Large intestine (tissue), 3 donors: ENCODE results near the gene CD247. TPM values are rescaled to one million over a fixed set of nuclear protein-coding genes. Genes with fewer than 3 reads are reported as not detected.

ENCODE experiments used
- DNase-seq, 2 donors: peaks; one replicate each; pipeline versions ENCODE4 v3.0.0 to v3.0.0-alpha.2; 2013
- H3K27ac ChIP-seq: one replicate; pipeline ENCODE4 v1.5.1; 2013; ENCODE audit warnings: low read length
- H3K27me3 ChIP-seq: 2 replicates; pipeline ENCODE4 v1.6.1; 2013; ENCODE audit warnings: low read length; ENCODE audit not compliant: control insufficient read depth, insufficient read depth
- H3K36me3 ChIP-seq: 2 replicates; pipeline ENCODE4 v1.6.1; 2013; ENCODE audit warnings: low read length; ENCODE audit not compliant: control insufficient read depth, insufficient read depth
- H3K4me1 ChIP-seq: one replicate; pipeline ENCODE4 v1.6.1; 2013; ENCODE audit warnings: low read length; ENCODE audit not compliant: control insufficient read depth, insufficient read depth
- H3K4me3 ChIP-seq: one replicate; pipeline ENCODE4 v1.5.1; 2013; ENCODE audit warnings: low read length
- H3K9me3 ChIP-seq: one replicate; pipeline ENCODE4 v1.6.1; 2013; ENCODE audit warnings: mild to moderate bottlenecking, low read depth, low read length, moderate library complexity; ENCODE audit not compliant: control insufficient read depth
- WGBS: methylation state at CpG from one replicate; pipeline ENCODE4 v1.1.5; 2013; ENCODE audit warnings: low lambda C conversion rate; ENCODE audit not compliant: insufficient coverage; 5-methylcytosine and 5-hydroxymethylcytosine counted together
- polyA plus RNA-seq: library from polyadenylated mRNA; unstranded; fragments of 120-200 nt; gene quantifications from one replicate; pipeline ENCODE4 v1.2.1, GENCODE V29; 2013

CD247 gene
- polyA plus RNA-seq, 1 donor, result 7.4 TPM

- H3K27me3 ChIP-seq, result no peaks in the 10 kb centered on the region
- no CpG with 5 or more reads among the region's 10 CpGs for WGBS
- H3K36me3 ChIP-seq, result no peaks in the 10 kb centered on the region
- no peak overlapping the region for H3K4me3 ChIP-seq
- H3K27ac ChIP-seq, result no peak overlapping the region
- no peaks in the 10 kb centered on the region for H3K9me3 ChIP-seq
- DNase-seq, result no peak
- H3K4me1 ChIP-seq, result no peaks in the 10 kb centered on the region
Observed at GRCh38 chr1:167472752-167473521, 45.4 kb downstream of the CD247 start.

GRCh38 chr1:167471568-167471967, 46.8 kb downstream of the CD247 start:
- no peaks in the 10 kb centered on the region for H3K36me3 ChIP-seq
- no peaks in the 10 kb centered on the region for H3K4me1 ChIP-seq
- no peak overlapping the region for H3K4me3 ChIP-seq
- no peaks in the 10 kb centered on the region for H3K9me3 ChIP-seq
- no peaks in the 10 kb centered on the region for H3K27me3 ChIP-seq
- DNase-seq, result no peak
- H3K27ac ChIP-seq, result no peak overlapping the region
- WGBS, result 78% methylated on average over 1 of the region's 5 CpGs

GRCh38 chr1:167469280-167469965, 48.9 kb downstream of the CD247 start:
- Histone ChIP-seq H3K27ac (no peak overlapping the region), H3K36me3 (no peaks in the 10 kb centered on the region), H3K27me3 (no peaks in the 10 kb centered on the region), H3K4me3 (no peak overlapping the region), H3K9me3 (no peaks in the 10 kb centered on the region), H3K4me1 (peaks cover 4% of the 10 kb centered on the region)
- no peak for DNase-seq
- 93% methylated on average over 3 of the region's 7 CpGs for WGBS

- H3K27me3 ChIP-seq, result no peaks in the 10 kb centered on the region
- H3K4me1 ChIP-seq, result peaks cover 4% of the 10 kb centered on the region
- no peaks in the 10 kb centered on the region for H3K9me3 ChIP-seq
- H3K4me3 ChIP-seq, result no peak overlapping the region
- 94% methylated on average over 5 of the region's 9 CpGs for WGBS
- no peaks in the 10 kb centered on the region for H3K36me3 ChIP-seq
- no peak for DNase-seq
- no peak overlapping the region for H3K27ac ChIP-seq
Observed at GRCh38 chr1:167467752-167468151, 50.6 kb downstream of the CD247 start.

- H3K9me3 ChIP-seq, result no peaks in the 10 kb centered on the region
- H3K27ac ChIP-seq, result no peak overlapping the region
- H3K4me1 ChIP-seq, result peaks cover 4% of the 10 kb centered on the region
- no peak overlapping the region for H3K4me3 ChIP-seq
- DNase-seq, result no peak
- no peaks in the 10 kb centered on the region for H3K36me3 ChIP-seq
- no peaks in the 10 kb centered on the region for H3K27me3 ChIP-seq
- no CpG with 5 or more reads among the region's 15 CpGs for WGBS
Observed at GRCh38 chr1:167467126-167467710, 51.1 kb downstream of the CD247 start.

GRCh38 chr1:167465743-167466142, 52.6 kb downstream of the CD247 start:
- Histone ChIP-seq H3K27ac (peak overlapping the region; percentile 61), H3K9me3 (no peaks in the 10 kb centered on the region), H3K4me1 (peaks cover 4% of the 10 kb centered on the region), H3K36me3 (no peaks in the 10 kb centered on the region), H3K27me3 (no peaks in the 10 kb centered on the region), H3K4me3 (no peak overlapping the region)
- peak; percentile 79 to 91 for DNase-seq
- no CpG with 5 or more reads among the region's 1 CpG for WGBS

GRCh38 chr1:167465018-167465417, 53.3 kb downstream of the CD247 start:
- Histone ChIP-seq H3K27ac (no peak overlapping the region), H3K4me1 (peaks cover 4% of the 10 kb centered on the region), H3K4me3 (no peak overlapping the region), H3K27me3 (no peaks in the 10 kb centered on the region), H3K36me3 (no peaks in the 10 kb centered on the region), H3K9me3 (no peaks in the 10 kb centered on the region)
- WGBS, result no CpG with 5 or more reads among the region's 2 CpGs
- no peak for DNase-seq

- 80% methylated on average over 2 of the region's 6 CpGs for WGBS
- Histone ChIP-seq H3K36me3 (no peaks in the 10 kb centered on the region), H3K27ac (no peak overlapping the region), H3K27me3 (no peaks in the 10 kb centered on the region), H3K4me1 (peaks cover 4% of the 10 kb centered on the region), H3K4me3 (no peak overlapping the region), H3K9me3 (no peaks in the 10 kb centered on the region)
- no peak for DNase-seq
Observed at GRCh38 chr1:167463875-167464575, 54.3 kb downstream of the CD247 start.

GRCh38 chr1:167463080-167463479, 55.2 kb downstream of the CD247 start:
- Histone ChIP-seq H3K36me3 (no peaks in the 10 kb centered on the region), H3K4me3 (no peak overlapping the region), H3K27ac (no peak overlapping the region), H3K27me3 (no peaks in the 10 kb centered on the region), H3K9me3 (no peaks in the 10 kb centered on the region), H3K4me1 (peaks cover 4% of the 10 kb centered on the region)
- DNase-seq, result no peak
- no CpG with 5 or more reads among the region's 4 CpGs for WGBS

GRCh38 chr1:167462341-167462740, 56.0 kb downstream of the CD247 start:
- H3K4me3 ChIP-seq, result no peak overlapping the region
- no peaks in the 10 kb centered on the region for H3K27me3 ChIP-seq
- WGBS, result no CpG with 5 or more reads among the region's 8 CpGs
- H3K36me3 ChIP-seq, result no peaks in the 10 kb centered on the region
- H3K27ac ChIP-seq, result no peak overlapping the region
- H3K4me1 ChIP-seq, result peaks cover 4% of the 10 kb centered on the region
- no peaks in the 10 kb centered on the region for H3K9me3 ChIP-seq
- no peak for DNase-seq
